Amygdala (tissue), 56 donors: ENCODE results near the gene PLCB1.
"Not testable (repeated sequence)": the region's sequence is repeated elsewhere in the genome, so short reads cannot be mapped to it uniquely, and the experiment has no call there.

ENCODE experiments used
- DNase-seq, 56 donors: peaks; one replicate each; lab custom pipeline; 2025; lab: John Stamatoyannopoulos, UW

The PLCB1 gene

GRCh38 chr20:8326899-8327298 lies 194.8 kb downstream of the PLCB1 start:
- DNase-seq, result no peak

- DNase-seq, result no peak
Observed at GRCh38 chr20:8328189-8328588, 196.1 kb downstream of the PLCB1 start.

GRCh38 chr20:8330319-8330784 lies 198.3 kb downstream of the PLCB1 start:
- DNase-seq, result no peak

- no peak for DNase-seq
Observed at GRCh38 chr20:8330785-8331695, 199.0 kb downstream of the PLCB1 start.

- peak in 4 of 56 donors; percentile 3 to 25 (median 16) for DNase-seq
Observed at GRCh38 chr20:8331740-8332412, 199.8 kb downstream of the PLCB1 start.

GRCh38 chr20:8334641-8335040 lies 202.6 kb downstream of the PLCB1 start:
- DNase-seq, result no peak

- no peak for DNase-seq
Observed at GRCh38 chr20:8335059-8335458, 203.0 kb downstream of the PLCB1 start.

- DNase-seq, result no peak
Observed at GRCh38 chr20:8335495-8336195, 203.6 kb downstream of the PLCB1 start.

GRCh38 chr20:8339349-8339748 lies 207.3 kb downstream of the PLCB1 start:
- no peak for DNase-seq

GRCh38 chr20:8342391-8342790 lies 210.3 kb downstream of the PLCB1 start:
- DNase-seq, result no peak

- DNase-seq, result peak in 17 of 56 donors; percentile 2 to 46 (median 13)
Observed at GRCh38 chr20:8344106-8344505, 212.0 kb downstream of the PLCB1 start.

GRCh38 chr20:8344631-8345030 lies 212.6 kb downstream of the PLCB1 start:
- no peak for DNase-seq

- no peak for DNase-seq
Observed at GRCh38 chr20:8346700-8347270, 214.7 kb downstream of the PLCB1 start.

GRCh38 chr20:8350225-8350624 lies 218.2 kb downstream of the PLCB1 start:
- DNase-seq, result not testable (repeated sequence)

- DNase-seq, result no peak
Observed at GRCh38 chr20:8352486-8352885, 220.4 kb downstream of the PLCB1 start.

- no peak for DNase-seq
Observed at GRCh38 chr20:8353512-8353911, 221.4 kb downstream of the PLCB1 start.

- no peak for DNase-seq
Observed at GRCh38 chr20:8355453-8355852, 223.4 kb downstream of the PLCB1 start.

GRCh38 chr20:8356806-8357205 lies 224.7 kb downstream of the PLCB1 start:
- no peak for DNase-seq

- no peak for DNase-seq
Observed at GRCh38 chr20:8357703-8358102, 225.6 kb downstream of the PLCB1 start.

GRCh38 chr20:8360035-8360434 lies 228.0 kb downstream of the PLCB1 start:
- DNase-seq, result no peak
